Erythroblast (primary cell): Measurements from ENCODE around the gene STH.

Experiments used
- GATA1 ChIP-seq: IDR thresholded peaks from 2 replicates; pipeline ENCODE4 v1.6.1; 2011; ENCODE audit warnings: low read depth, mild to moderate bottlenecking, control low read depth, low read length, moderate library complexity
- POLR2A ChIP-seq: IDR thresholded peaks from 2 replicates; pipeline ENCODE4 v1.6.1; 2011; ENCODE audit warnings: mild to moderate bottlenecking, low read length

GRCh38 chr17:45979137-45979536, 19.9 kb upstream of the STH start:
- TF ChIP-seq POLR2A (no peak), GATA1 (no peak)
